ENCODE data around the gene ECHDC3.

The ECHDC3 gene

DNA sequence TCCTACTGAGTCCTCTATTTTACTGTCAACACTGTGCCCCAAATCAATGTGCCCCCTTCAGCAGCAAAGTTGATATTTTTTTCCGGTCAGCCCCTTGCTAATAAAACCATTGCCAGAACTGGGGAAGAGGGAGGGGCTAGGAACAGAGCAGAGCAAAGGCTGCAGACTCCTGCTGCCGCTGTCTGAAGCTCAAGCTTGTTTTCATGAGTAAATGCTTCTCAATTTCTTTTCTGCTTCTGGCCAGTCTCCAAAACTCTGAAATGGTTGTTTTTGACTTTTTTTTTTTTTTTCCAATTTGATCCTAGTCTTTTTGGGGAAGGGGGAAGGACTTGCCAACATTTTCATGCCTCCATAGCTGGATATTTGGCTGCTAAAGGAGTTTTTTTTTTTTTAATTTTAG, 54.3 kb downstream of the ECHDC3 start:
- Histone ChIP-seq H3K9me3 (ENCODE audit: control insufficient read depth, low read length) (no peaks in the 10 kb centered on the region), H3K36me3 (ENCODE audit: control insufficient read depth, insufficient read depth, low read length) (no peaks in the 10 kb centered on the region), H3K4me1 (ENCODE audit: control insufficient read depth, insufficient read depth, low read length) (no peaks in the 10 kb centered on the region), H3K27me3 (ENCODE audit: control insufficient read depth, insufficient read depth, low read length) (no peaks in the 10 kb centered on the region), H3K4me3 (ENCODE audit: low read length) (no peak overlapping the region), H3K9ac (ENCODE audit: low read length) (no peak overlapping the region)

DNA sequence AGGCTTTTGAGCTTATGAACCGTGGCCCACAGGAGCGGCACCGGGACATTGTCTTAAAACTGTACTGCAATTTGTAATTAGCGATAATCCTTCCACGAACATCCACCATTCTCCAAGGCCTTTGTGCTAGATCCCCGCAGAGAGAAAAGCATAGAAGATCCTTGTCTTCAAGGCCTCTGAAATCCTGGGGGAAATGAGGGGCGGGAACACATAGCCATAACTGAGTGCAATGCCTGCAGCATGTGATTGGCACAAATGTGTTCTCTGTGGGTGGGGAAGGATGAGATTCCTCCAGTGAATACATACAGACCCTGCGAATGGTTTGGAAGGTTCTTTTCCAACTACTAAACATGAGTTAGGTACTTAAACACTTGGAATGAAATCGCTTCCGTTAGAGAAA, 55.1 kb downstream of the ECHDC3 start:
- H3K27me3 ChIP-seq (ENCODE audit: control insufficient read depth, insufficient read depth, low read length) = no peaks in the 10 kb centered on the region
- no peak overlapping the region for H3K4me3 ChIP-seq (ENCODE audit: low read length)
- no peaks in the 10 kb centered on the region for H3K9me3 ChIP-seq (ENCODE audit: control insufficient read depth, low read length)
- H3K36me3 ChIP-seq (ENCODE audit: control insufficient read depth, insufficient read depth, low read length) = no peaks in the 10 kb centered on the region
- H3K9ac ChIP-seq (ENCODE audit: low read length) = no peak overlapping the region
- H3K4me1 ChIP-seq (ENCODE audit: control insufficient read depth, insufficient read depth, low read length) = no peaks in the 10 kb centered on the region

DNA sequence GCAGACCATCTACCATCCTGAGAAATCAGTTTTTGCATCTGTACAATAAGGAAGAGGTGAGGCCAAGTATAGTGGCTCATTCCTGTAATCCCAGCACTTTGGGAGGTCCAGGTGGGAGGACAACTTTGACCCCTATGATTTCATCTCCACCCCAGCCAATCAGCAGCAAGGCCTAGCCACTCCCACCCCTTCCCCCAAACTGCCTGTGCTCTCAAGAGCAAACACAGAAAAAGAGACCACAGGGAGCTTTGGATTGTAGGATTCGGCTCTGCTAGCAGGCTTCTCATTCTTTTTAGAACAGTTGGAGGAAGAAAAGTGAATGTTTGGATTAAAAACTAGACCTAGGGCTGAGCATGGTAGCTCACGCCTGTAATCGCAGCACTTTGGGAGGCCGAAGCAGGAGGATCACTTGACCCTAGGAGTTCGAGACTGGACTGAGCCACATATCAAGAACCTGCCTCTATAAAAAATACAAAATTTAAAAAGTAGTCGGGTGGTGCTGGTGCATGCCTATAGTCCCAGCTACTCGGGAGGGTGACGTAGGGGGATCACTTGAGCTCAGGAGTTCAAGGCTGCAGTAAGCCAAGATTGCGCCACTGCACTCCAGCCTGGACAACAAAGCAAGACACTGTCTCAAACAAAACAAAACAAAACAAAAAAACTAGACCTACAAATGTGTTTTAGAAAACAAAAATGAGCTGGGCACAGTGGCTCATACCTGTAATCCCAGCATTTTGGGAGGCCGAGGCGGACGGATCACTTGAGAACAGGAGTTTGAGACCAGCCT, 55.9 kb downstream of the ECHDC3 start:
- no peak overlapping the region for H3K4me3 ChIP-seq (ENCODE audit: low read length)
- no peaks in the 10 kb centered on the region for H3K36me3 ChIP-seq (ENCODE audit: control insufficient read depth, insufficient read depth, low read length)
- no peaks in the 10 kb centered on the region for H3K27me3 ChIP-seq (ENCODE audit: control insufficient read depth, insufficient read depth, low read length)
- H3K9ac ChIP-seq (ENCODE audit: low read length) = no peak overlapping the region
- H3K4me1 ChIP-seq (ENCODE audit: control insufficient read depth, insufficient read depth, low read length) = no peaks in the 10 kb centered on the region
- H3K9me3 ChIP-seq (ENCODE audit: control insufficient read depth, low read length) = no peaks in the 10 kb centered on the region

DNA sequence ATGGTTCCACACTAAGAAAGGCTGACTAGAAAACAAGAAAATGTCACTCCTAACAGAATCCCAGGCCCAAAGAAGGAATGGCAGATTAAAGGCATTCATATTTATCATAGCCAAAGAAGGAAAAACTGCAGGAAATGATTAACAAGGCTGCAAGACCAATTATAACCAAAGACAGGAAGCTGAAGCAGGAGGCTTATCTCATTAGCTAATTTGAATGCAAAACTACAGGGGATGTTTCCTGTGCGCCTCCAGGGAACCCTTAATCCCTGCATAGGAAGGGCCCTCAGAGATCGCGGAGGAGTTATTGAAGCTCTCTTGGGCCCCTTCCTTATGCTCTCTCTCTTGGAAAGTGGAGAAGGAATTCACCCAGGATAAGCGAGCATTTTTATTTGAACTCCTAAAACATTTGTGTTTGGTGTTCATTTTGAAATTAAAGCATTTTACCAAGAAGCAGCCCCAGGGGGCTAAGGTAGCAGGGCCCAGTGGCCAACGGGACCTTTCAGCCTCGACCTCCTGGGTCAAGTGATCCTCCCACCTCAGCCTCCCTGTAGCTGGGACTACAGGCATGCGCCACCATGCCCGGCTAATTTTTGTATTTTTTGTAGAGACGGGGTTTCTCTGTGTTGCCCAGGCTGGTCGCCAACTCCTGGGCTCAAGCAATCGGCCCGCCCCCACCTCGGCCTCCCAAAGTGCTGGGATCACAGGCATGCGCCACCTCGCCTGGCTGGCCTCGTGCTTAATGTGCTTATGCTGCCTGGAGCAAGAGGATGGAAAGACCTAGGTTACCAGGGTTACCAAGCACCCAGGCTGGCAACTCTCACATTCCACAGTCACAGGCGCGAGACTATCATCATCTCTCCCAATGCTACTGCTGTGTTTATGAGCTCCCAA, 56.9 kb downstream of the ECHDC3 start:
- Histone ChIP-seq H3K27me3 (ENCODE audit: control insufficient read depth, insufficient read depth, low read length) (no peaks in the 10 kb centered on the region), H3K4me3 (ENCODE audit: low read length) (no peak overlapping the region), H3K36me3 (ENCODE audit: control insufficient read depth, insufficient read depth, low read length) (no peaks in the 10 kb centered on the region), H3K4me1 (ENCODE audit: control insufficient read depth, insufficient read depth, low read length) (no peaks in the 10 kb centered on the region), H3K9ac (ENCODE audit: low read length) (no peak overlapping the region), H3K9me3 (ENCODE audit: control insufficient read depth, low read length) (no peaks in the 10 kb centered on the region)

DNA sequence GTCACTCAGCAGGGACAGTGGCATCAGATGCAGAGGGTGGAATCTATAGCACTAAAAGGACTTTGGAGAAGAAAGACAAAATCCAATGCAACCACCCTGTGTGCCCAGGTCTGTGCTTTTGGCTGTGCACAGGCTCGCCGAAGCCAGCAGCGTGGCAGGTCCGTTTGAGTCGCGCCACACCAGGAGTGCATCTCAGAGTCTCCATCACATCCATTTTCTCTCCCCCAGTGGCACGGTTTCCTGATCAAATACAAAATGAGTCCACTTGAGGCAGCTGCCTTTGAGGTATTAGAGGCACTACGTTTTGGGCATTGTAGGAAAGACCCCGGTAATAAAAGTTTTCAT, 57.5 kb downstream of the ECHDC3 start:
- Histone ChIP-seq H3K9me3 (ENCODE audit: control insufficient read depth, low read length) (no peaks in the 10 kb centered on the region), H3K4me1 (ENCODE audit: control insufficient read depth, insufficient read depth, low read length) (no peaks in the 10 kb centered on the region), H3K4me3 (ENCODE audit: low read length) (no peak overlapping the region)

DNA sequence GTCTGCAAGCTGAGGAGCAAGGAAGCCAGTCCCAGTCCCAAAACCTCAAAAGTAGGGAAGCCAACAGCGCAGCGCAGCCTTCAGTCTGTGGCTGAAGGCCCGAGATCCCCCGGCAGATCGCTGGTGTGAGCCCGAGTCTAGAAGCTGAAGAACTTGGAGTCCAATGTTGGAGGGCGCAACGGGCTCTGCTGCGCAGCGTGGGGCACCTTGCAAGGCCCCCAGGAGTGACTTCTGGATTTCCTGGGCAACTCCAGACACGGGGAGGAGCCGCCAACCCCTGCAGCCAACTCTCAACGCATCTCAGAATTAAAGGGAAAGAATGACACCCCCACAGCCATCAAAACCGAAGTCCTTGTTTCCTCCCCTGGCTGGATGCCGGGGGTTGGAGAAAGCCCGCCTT, 62.2 kb downstream of the ECHDC3 start:
- Histone ChIP-seq H3K27me3 (ENCODE audit: control insufficient read depth, insufficient read depth, low read length) (no peaks in the 10 kb centered on the region), H3K36me3 (ENCODE audit: control insufficient read depth, insufficient read depth, low read length) (no peaks in the 10 kb centered on the region), H3K9me3 (ENCODE audit: control insufficient read depth, low read length) (no peaks in the 10 kb centered on the region), H3K4me1 (ENCODE audit: control insufficient read depth, insufficient read depth, low read length) (no peaks in the 10 kb centered on the region), H3K4me3 (ENCODE audit: low read length) (no peak overlapping the region), H3K9ac (ENCODE audit: low read length) (no peak overlapping the region)

More for the DNA sequence above, 57.5 kb downstream of the ECHDC3 start:
- Histone ChIP-seq H3K9ac (ENCODE audit: low read length) (no peak overlapping the region), H3K36me3 (ENCODE audit: control insufficient read depth, insufficient read depth, low read length) (no peaks in the 10 kb centered on the region), H3K27me3 (ENCODE audit: control insufficient read depth, insufficient read depth, low read length) (no peaks in the 10 kb centered on the region)

DNA sequence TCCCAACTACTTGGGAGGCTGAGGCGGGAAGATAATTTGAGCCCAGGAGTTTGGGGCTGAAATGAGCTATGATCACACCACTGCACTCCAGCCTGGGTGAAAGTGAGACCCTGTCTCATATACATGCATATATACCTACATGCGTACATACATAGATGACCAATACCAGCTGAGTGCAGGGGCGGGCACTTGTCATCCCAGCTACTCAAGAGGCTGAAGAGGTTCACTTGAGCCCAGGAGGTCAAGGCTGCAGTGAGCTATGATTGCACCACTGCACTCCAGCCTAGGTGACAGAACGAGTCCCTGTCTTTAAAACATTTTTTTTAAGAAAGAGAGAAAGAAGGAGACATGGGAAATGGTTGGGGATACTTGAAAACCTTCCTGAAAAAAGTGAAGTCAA, 63.6 kb downstream of the ECHDC3 start:
- Histone ChIP-seq H3K27me3 (ENCODE audit: control insufficient read depth, insufficient read depth, low read length) (no peaks in the 10 kb centered on the region), H3K36me3 (ENCODE audit: control insufficient read depth, insufficient read depth, low read length) (no peaks in the 10 kb centered on the region), H3K4me1 (ENCODE audit: control insufficient read depth, insufficient read depth, low read length) (no peaks in the 10 kb centered on the region), H3K9ac (ENCODE audit: low read length) (no peak overlapping the region), H3K9me3 (ENCODE audit: control insufficient read depth, low read length) (no peaks in the 10 kb centered on the region), H3K4me3 (ENCODE audit: low read length) (no peak overlapping the region)

DNA sequence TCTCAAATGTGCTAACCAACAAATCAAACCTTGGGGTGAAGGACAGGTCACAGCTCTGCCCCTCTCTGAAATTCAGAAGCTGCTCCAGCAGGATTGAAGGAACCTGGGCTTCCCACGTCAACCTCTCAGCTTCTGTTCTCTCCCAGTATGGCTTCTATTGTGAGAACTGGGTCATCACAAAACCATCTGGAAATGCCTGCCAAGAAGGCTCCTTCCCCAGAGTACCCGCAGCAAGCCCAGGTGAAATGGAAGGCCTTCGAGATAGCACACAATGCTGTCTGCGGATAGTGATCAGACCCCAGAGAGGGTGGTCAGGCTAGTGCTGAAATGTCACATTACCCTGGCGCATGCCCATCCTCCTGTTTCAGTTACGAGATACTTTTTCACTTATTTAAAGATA, 64.5 kb downstream of the ECHDC3 start:
- H3K9me3 ChIP-seq (ENCODE audit: control insufficient read depth, low read length) = no peaks in the 10 kb centered on the region
- no peaks in the 10 kb centered on the region for H3K4me1 ChIP-seq (ENCODE audit: control insufficient read depth, insufficient read depth, low read length)
- no peak overlapping the region for H3K9ac ChIP-seq (ENCODE audit: low read length)
- no peaks in the 10 kb centered on the region for H3K36me3 ChIP-seq (ENCODE audit: control insufficient read depth, insufficient read depth, low read length)
- no peak overlapping the region for H3K4me3 ChIP-seq (ENCODE audit: low read length)
- H3K27me3 ChIP-seq (ENCODE audit: control insufficient read depth, insufficient read depth, low read length) = no peaks in the 10 kb centered on the region

DNA sequence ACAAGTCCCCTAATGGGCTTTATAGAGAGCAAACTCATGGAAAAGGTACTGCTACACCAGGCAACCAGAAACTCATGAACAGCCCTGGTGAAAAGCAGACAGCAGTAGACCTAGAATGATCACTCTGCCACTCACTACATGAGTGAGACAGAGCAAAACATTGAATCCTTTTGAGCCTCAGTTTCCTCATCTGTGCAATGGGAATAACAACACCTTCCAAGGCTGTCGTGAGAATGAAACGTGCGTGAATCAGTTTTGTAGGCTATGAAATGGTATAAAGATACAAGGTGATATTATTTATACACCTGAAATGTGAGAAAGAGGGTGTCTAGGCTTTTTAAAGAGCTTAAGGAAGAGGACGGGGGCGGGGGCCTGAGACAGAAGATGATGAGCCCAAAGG, 66.6 kb downstream of the ECHDC3 start:
- H3K36me3 ChIP-seq (ENCODE audit: control insufficient read depth, insufficient read depth, low read length) = no peaks in the 10 kb centered on the region
- H3K4me1 ChIP-seq (ENCODE audit: control insufficient read depth, insufficient read depth, low read length) = no peaks in the 10 kb centered on the region
- H3K4me3 ChIP-seq (ENCODE audit: low read length) = no peak overlapping the region
- no peaks in the 10 kb centered on the region for H3K27me3 ChIP-seq (ENCODE audit: control insufficient read depth, insufficient read depth, low read length)
- no peaks in the 10 kb centered on the region for H3K9me3 ChIP-seq (ENCODE audit: control insufficient read depth, low read length)
- no peak overlapping the region for H3K9ac ChIP-seq (ENCODE audit: low read length)

DNA sequence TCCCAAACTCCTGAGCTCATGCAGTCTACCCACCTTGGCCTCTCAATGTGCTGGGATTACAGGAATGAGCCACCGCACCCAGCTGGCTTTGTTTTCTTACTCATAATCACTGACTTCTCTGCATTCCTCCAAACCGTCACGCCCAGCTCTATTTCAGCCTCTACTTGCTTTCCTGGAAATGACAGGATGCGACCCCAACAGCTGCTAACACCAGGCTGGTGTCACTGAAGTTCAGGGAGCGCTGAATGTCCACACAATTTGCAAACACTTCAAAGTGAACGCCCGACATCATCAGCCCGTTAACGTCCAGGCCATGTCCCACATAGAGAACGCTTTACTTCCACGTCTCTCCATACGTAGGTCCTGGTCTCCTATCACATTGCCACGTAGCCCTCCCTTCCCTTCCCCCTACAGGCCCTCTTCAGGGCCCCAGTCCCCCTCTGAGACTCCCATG, 68.2 kb downstream of the ECHDC3 start:
- H3K36me3 ChIP-seq (ENCODE audit: control insufficient read depth, insufficient read depth, low read length) = no peaks in the 10 kb centered on the region

DNA sequence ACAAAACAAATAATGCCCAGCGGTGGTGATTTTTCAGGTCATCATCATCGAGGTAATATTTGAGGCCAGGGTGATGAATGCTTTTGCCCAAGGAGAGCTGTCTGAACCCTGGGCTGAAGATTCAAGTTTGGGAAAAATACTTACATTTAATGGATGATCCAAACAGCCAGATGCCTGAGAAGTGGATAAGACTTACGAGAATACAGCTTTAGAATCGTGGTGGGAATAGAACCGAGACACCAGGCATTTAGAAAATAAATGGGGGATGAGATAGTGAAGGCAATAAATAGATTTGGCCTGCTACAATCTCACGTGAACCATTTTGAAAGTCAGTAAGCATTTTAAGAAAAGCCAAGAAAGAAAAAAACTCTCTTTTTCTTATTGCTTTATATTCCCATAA, 68.8 kb downstream of the ECHDC3 start:
- H3K4me1 ChIP-seq (ENCODE audit: control insufficient read depth, insufficient read depth, low read length) = no peaks in the 10 kb centered on the region
- no peaks in the 10 kb centered on the region for H3K36me3 ChIP-seq (ENCODE audit: control insufficient read depth, insufficient read depth, low read length)
- no peaks in the 10 kb centered on the region for H3K27me3 ChIP-seq (ENCODE audit: control insufficient read depth, insufficient read depth, low read length)
- no peak overlapping the region for H3K4me3 ChIP-seq (ENCODE audit: low read length)
- H3K9me3 ChIP-seq (ENCODE audit: control insufficient read depth, low read length) = no peaks in the 10 kb centered on the region
- no peak overlapping the region for H3K9ac ChIP-seq (ENCODE audit: low read length)

More for the DNA sequence above, 68.2 kb downstream of the ECHDC3 start:
- Histone ChIP-seq H3K9me3 (ENCODE audit: control insufficient read depth, low read length) (no peaks in the 10 kb centered on the region), H3K4me3 (ENCODE audit: low read length) (no peak overlapping the region), H3K27me3 (ENCODE audit: control insufficient read depth, insufficient read depth, low read length) (no peaks in the 10 kb centered on the region), H3K4me1 (ENCODE audit: control insufficient read depth, insufficient read depth, low read length) (no peaks in the 10 kb centered on the region), H3K9ac (ENCODE audit: low read length) (no peak overlapping the region)

DNA sequence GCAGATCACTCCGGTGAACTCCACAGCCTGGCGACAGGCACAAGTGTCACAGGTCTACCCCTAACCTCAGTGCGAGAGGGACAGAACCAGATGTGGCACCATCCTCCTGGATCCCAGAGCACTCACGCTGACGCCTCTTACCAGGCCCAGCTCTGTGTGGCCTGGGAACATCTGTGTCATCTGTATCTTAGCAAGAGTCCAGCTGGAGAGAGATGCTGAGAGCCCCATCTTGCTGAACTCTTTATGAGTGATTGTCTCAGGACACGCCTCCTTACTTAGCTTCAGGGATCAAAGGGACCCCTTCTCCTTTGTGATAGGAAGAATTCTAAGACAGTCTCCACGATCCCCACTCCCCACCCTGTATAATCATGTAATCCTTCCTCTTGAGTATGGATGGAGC, 71.0 kb downstream of the ECHDC3 start:
- no peaks in the 10 kb centered on the region for H3K4me1 ChIP-seq (ENCODE audit: control insufficient read depth, insufficient read depth, low read length)

More for the DNA sequence above, 71.0 kb downstream of the ECHDC3 start:
- H3K36me3 ChIP-seq (ENCODE audit: control insufficient read depth, insufficient read depth, low read length) = no peaks in the 10 kb centered on the region
- no peaks in the 10 kb centered on the region for H3K9me3 ChIP-seq (ENCODE audit: control insufficient read depth, low read length)
- no peak overlapping the region for H3K4me3 ChIP-seq (ENCODE audit: low read length)
- H3K9ac ChIP-seq (ENCODE audit: low read length) = no peak overlapping the region
- H3K27me3 ChIP-seq (ENCODE audit: control insufficient read depth, insufficient read depth, low read length) = no peaks in the 10 kb centered on the region

Data from mucosa of stomach (tissue), 1 donor.